Trophoblast cell (in vitro differentiated cells and primary cell): ENCODE results near the gene RPS29.
A peak's percentile ranks its signal among the peaks of the same experiment; 100 is the strongest.
"Not testable (repeated sequence)": the region's sequence is repeated elsewhere in the genome, so short reads cannot be mapped to it uniquely, and the experiment has no call there.

Source experiments
- DNase-seq, 2 donors: peaks; one replicate each; pipeline ENCODE4 v3.0.0-alpha.2; 2016
- H2AFZ ChIP-seq: 2 replicates; pipeline ENCODE4 v1.6.1; 2013; ENCODE audit warnings: low read length, moderate library complexity, mild to moderate bottlenecking; ENCODE audit not compliant: insufficient read depth, poor library complexity
- H2AK5ac ChIP-seq: 2 replicates; pipeline ENCODE4 v1.6.1; 2013; ENCODE audit warnings: mild to moderate bottlenecking, low read length
- H2BK120ac ChIP-seq: 2 replicates; pipeline ENCODE4 v1.6.1; 2013; ENCODE audit warnings: low read length, mild to moderate bottlenecking, moderate library complexity; ENCODE audit not compliant: insufficient read depth, poor library complexity
- H2BK12ac ChIP-seq: 2 replicates; pipeline ENCODE4 v1.6.1; 2013; ENCODE audit warnings: mild to moderate bottlenecking, low read length, moderate library complexity
- H2BK5ac ChIP-seq: 2 replicates; pipeline ENCODE4 v1.6.1; 2013; ENCODE audit warnings: low read length, low read depth, moderate library complexity, mild to moderate bottlenecking; ENCODE audit not compliant: poor library complexity
- H3K14ac ChIP-seq: 2 replicates; pipeline ENCODE4 v1.6.1; 2013; ENCODE audit warnings: mild to moderate bottlenecking, low read length
- H3K18ac ChIP-seq: 2 replicates; pipeline ENCODE4 v1.6.1; 2013; ENCODE audit warnings: mild to moderate bottlenecking, low read length
- H3K23ac ChIP-seq: 2 replicates; pipeline ENCODE4 v1.6.1; 2013; ENCODE audit warnings: low read length
- H3K27ac ChIP-seq: 2 replicates; pipeline ENCODE4 v1.5.1; 2013; ENCODE audit warnings: low read depth, mild to moderate bottlenecking, inconsistent platforms, low read length, moderate library complexity
- H3K27me3 ChIP-seq: 2 replicates; pipeline ENCODE4 v1.6.1; 2013; ENCODE audit warnings: inconsistent platforms, mild to moderate bottlenecking, low read length, moderate library complexity; ENCODE audit not compliant: insufficient read depth
- H3K36me3 ChIP-seq, 2 experiments: 1 replicate in 1 of 2; 2 replicates in 1 of 2; pipeline ENCODE4 v1.6.1; 2013; ENCODE audit warnings: low read length in 2 of 2, mild to moderate bottlenecking in 2 of 2, moderate library complexity in 1 of 2; ENCODE audit not compliant: insufficient read depth in 2 of 2, control insufficient read depth in 1 of 2
- H3K4ac ChIP-seq: 2 replicates; pipeline ENCODE4 v1.6.1; 2013; ENCODE audit warnings: low read depth, mild to moderate bottlenecking, low read length, moderate library complexity
- H3K4me1 ChIP-seq, 2 experiments: 1 replicate in 1 of 2; 2 replicates in 1 of 2; pipeline ENCODE4 v1.6.1; 2013; ENCODE audit warnings: low read length in 2 of 2, mild to moderate bottlenecking in 2 of 2, moderate library complexity in 1 of 2; ENCODE audit not compliant: insufficient read depth in 2 of 2, control insufficient read depth in 1 of 2
- H3K4me2 ChIP-seq: 2 replicates; pipeline ENCODE4 v1.6.1; 2013; ENCODE audit warnings: inconsistent platforms, mild to moderate bottlenecking, low read length, moderate library complexity
- H3K4me3 ChIP-seq: 2 replicates; pipeline ENCODE4 v1.5.1; 2013; ENCODE audit warnings: mild to moderate bottlenecking, low read depth, low read length, inconsistent platforms
- H3K79me1 ChIP-seq: one replicate; pipeline ENCODE4 v1.6.1; 2013; ENCODE audit warnings: low read length
- H3K79me2 ChIP-seq: 2 replicates; pipeline ENCODE4 v1.6.1; 2013; ENCODE audit warnings: low read length, mild to moderate bottlenecking; ENCODE audit not compliant: control insufficient read depth, insufficient read depth, poor library complexity
- H3K9ac ChIP-seq: 2 replicates; pipeline ENCODE4 v1.6.1; 2013; ENCODE audit warnings: mild to moderate bottlenecking, low read length
- H3K9me3 ChIP-seq: 2 replicates; pipeline ENCODE4 v1.6.1; 2013; ENCODE audit warnings: low read depth, mild to moderate bottlenecking, control low read depth, inconsistent platforms, low read length; ENCODE audit not compliant: insufficient read depth
- H4K12ac ChIP-seq: 2 replicates; pipeline ENCODE4 v1.6.1; 2013; ENCODE audit warnings: low read depth, mild to moderate bottlenecking, low read length, moderate library complexity
- H4K8ac ChIP-seq: 2 replicates; pipeline ENCODE4 v1.6.1; 2013; ENCODE audit warnings: low read depth, mild to moderate bottlenecking, low read length, moderate library complexity
- H4K91ac ChIP-seq: one replicate; pipeline ENCODE4 v1.6.1; 2013; ENCODE audit warnings: low read depth, mild to moderate bottlenecking, low read length, moderate library complexity
- WGBS: extraction: QIAGEN DNeasy Blood & Tissue Kit; methylation state at CpG from one replicate; pipeline ENCODE4 v1.1.7; 2013; ENCODE audit warnings: missing lambda C conversion rate; ENCODE audit not compliant: insufficient read length, insufficient coverage; ENCODE audit errors: extremely low coverage; 5-methylcytosine and 5-hydroxymethylcytosine counted together

RPS29 gene

GRCh38 chr14:49620182-49621113, 34.3 kb upstream of the RPS29 start, which contains the start of the genes MGAT2 and RPL36AL:
MGAT2 (plus strand) TSS chr14:49620799; CDS start chr14:49621269, 470 bp downstream.
RPL36AL (minus strand) TSS chr14:49620626; CDS start chr14:49619104, 1,522 bp downstream.
- Histone ChIP-seq H3K4ac (peak within 1 kb of the TSS; percentile 38), H3K4me1 (peaks cover 3 to 9% of the 10 kb centered on the region in 2 experiments), H3K79me2 (peaks cover 20% of the 10 kb centered on the region), H3K9me3 (no peaks in the 10 kb centered on the region), H4K91ac (peak within 1 kb of the TSS; percentile 56), H3K36me3 (peaks cover 3 to 11% of the 10 kb centered on the region in 2 experiments), H3K14ac (peak within 1 kb of the TSS; percentile 82), H4K8ac (peak within 1 kb of the TSS; percentile 78), H3K79me1 (peaks cover 13% of the 10 kb centered on the region), H3K18ac (peak within 1 kb of the TSS; percentile 85), H2AK5ac (peak within 1 kb of the TSS; percentile 24), H3K4me3 (peak within 1 kb of the TSS; percentile 99), H3K27me3 (no peaks in the 10 kb centered on the region), H4K12ac (peak within 1 kb of the TSS; percentile 51), H3K4me2 (peak within 1 kb of the TSS; percentile 96), H3K23ac (no peak within 1 kb of the TSS), H2AFZ (peak within 1 kb of the TSS; percentile 95), H2BK120ac (peak within 1 kb of the TSS; percentile 18), H2BK5ac (peak within 1 kb of the TSS; percentile 53), H3K27ac (peak within 1 kb of the TSS; percentile 89), H3K9ac (peak within 1 kb of the TSS; percentile 87), H2BK12ac (peak within 1 kb of the TSS; percentile 23)
- DNase-seq: peak; percentile 99
- WGBS: no CpG with 5 or more reads among the region's 85 CpGs

GRCh38 chr14:49619730-49620129, 33.5 kb upstream of the RPS29 start:
- Histone ChIP-seq H2BK120ac (no peak overlapping the region), H3K18ac (no peak overlapping the region), H2AK5ac (no peak overlapping the region), H2BK5ac (no peak overlapping the region), H3K23ac (no peak overlapping the region), H2AFZ (no peak overlapping the region), H3K4me2 (peak overlapping the region; percentile 96), H3K14ac (no peak overlapping the region), H3K9ac (peak overlapping the region; percentile 87), H3K27ac (peak overlapping the region; percentile 89), H4K12ac (no peak overlapping the region), H3K36me3 (peaks cover 5 to 11% of the 10 kb centered on the region in 2 experiments), H3K27me3 (no peaks in the 10 kb centered on the region), H3K4ac (peak overlapping the region; percentile 17), H2BK12ac (no peak overlapping the region), H3K79me1 (peaks cover 13% of the 10 kb centered on the region), H4K8ac (no peak overlapping the region), H3K4me3 (peak overlapping the region; percentile 99), H3K4me1 (peaks cover 3 to 9% of the 10 kb centered on the region in 2 experiments), H3K79me2 (peaks cover 20% of the 10 kb centered on the region), H4K91ac (no peak overlapping the region), H3K9me3 (no peaks in the 10 kb centered on the region)
- peak in 1 of 2 donors; percentile 51 for DNase-seq
- WGBS: no CpG with 5 or more reads among the region's 11 CpGs

- Histone ChIP-seq H3K9ac (peak overlapping the region; percentile 70), H3K36me3 (peaks cover 5 to 11% of the 10 kb centered on the region in 2 experiments), H3K4ac (peak overlapping the region; percentile 17), H3K4me2 (peak overlapping the region; percentile 96), H3K79me1 (peaks cover 13% of the 10 kb centered on the region), H3K4me3 (peak overlapping the region; percentile 50), H3K79me2 (peaks cover 20% of the 10 kb centered on the region)
- H3K23ac ChIP-seq, H2BK5ac ChIP-seq, H4K12ac ChIP-seq, H3K14ac ChIP-seq, H2BK120ac ChIP-seq, H2BK12ac ChIP-seq, H3K4me1 ChIP-seq, H4K91ac ChIP-seq, H2AFZ ChIP-seq, H3K27me3 ChIP-seq, H2AK5ac ChIP-seq, H3K18ac ChIP-seq, DNase-seq, H3K27ac ChIP-seq, H3K9me3 ChIP-seq, H4K8ac ChIP-seq: not testable (repeated sequence)
- WGBS: no CpG with 5 or more reads among the region's 19 CpGs
Measured at GRCh38 chr14:49619273-49619672, 33.1 kb upstream of the RPS29 start.

GRCh38 chr14:49617852-49618519, 31.8 kb upstream of the RPS29 start:
- H3K14ac ChIP-seq: no peak overlapping the region
- no peak overlapping the region for H3K23ac ChIP-seq

More at GRCh38 chr14:49617852-49618519, 31.8 kb upstream of the RPS29 start:
- Histone ChIP-seq H3K79me2 (peaks cover 20% of the 10 kb centered on the region), H2BK12ac (no peak overlapping the region), H3K4ac (no peak overlapping the region), H3K36me3 (peaks cover 5 to 11% of the 10 kb centered on the region in 2 experiments), H2BK120ac (no peak overlapping the region), H2AFZ (no peak overlapping the region), H4K91ac (no peak overlapping the region), H3K4me1 (peaks cover 3 to 9% of the 10 kb centered on the region in 2 experiments), H3K4me2 (no peak overlapping the region), H3K9me3 (no peaks in the 10 kb centered on the region), H3K27ac (no peak overlapping the region), H2AK5ac (no peak overlapping the region), H2BK5ac (no peak overlapping the region), H4K12ac (no peak overlapping the region), H3K18ac (no peak overlapping the region), H3K27me3 (no peaks in the 10 kb centered on the region), H4K8ac (no peak overlapping the region), H3K4me3 (no peak overlapping the region), H3K9ac (no peak overlapping the region), H3K79me1 (peaks cover 13% of the 10 kb centered on the region)
- no CpG with 5 or more reads among the region's 6 CpGs for WGBS
- DNase-seq: no peak
